T-helper 1 cell (primary cell): Measurements from ENCODE around the gene IL16.

ENCODE experiments used
- DNase-seq, 5 donors: peaks; one replicate each; pipeline ENCODE4 v3.0.0-alpha.2; 2012 to 2020

Gene IL16

DNA sequence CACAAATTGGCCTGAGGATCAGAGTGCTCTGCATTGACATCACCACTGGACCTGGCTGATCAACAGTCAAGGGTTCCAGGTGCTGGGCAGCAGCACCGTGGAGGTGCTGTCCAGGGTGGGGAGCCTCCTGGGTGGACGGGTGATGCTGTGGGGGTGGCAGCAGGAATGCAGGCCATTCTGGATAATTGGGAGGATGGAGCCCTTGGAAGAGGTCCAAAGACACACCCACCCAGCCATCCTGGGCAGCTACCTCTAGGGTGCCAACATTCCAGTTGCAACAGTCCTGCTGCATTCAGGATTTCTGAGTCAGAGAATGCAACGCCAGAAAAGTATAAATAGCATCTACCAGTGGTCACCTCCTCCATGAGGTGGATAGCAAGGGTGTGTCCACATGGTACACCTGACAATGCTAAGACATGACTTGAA, 100.5 kb downstream of the IL16 start:
- no peak for DNase-seq

DNA sequence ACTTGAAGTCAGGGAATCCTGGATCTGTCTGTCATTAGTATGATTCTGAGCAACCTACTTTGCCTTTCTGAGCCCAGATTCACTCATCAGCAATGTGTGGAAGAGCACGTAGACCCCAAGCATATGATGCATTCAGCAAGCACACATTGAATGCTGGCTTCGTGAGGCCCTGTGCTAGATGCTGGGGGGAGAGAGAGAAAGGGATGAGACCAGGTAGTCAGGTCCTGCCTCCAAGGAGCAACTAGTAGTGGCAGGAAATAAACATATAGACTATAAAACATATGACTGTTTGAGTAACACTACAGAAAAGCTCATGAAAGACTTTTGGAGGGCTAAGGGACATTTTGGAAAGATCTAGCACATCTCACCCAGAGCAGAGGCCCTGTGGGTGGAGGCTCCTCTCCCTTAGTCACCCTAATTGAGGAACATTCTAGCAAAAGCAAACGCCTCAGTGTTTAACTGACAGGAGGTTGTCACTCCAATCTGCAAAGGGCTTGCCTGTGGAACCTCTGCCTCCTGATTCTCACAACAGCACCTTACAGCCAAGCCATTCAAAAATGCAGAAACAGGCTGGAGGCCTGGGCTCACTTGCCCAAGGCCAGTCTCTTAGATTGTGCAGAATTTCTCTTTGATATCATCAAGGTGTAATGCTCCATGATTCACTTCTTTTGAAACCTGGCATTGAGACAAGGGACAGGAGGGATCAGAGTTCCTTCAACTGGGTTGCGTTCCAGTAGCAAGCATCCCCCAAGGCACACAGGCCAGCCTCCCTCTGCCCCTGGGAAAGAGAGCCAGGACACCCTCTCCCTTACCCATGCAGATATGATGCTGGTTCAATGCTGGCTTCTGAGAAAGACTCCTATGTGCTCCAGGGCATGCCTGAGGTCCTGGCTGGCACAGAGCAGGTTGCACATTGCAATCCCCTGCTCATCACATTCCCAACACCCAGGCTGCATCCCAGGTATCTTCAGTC, 101.2 kb downstream of the IL16 start:
- DNase-seq: peak in 1 of 5 donors; percentile 36

DNA sequence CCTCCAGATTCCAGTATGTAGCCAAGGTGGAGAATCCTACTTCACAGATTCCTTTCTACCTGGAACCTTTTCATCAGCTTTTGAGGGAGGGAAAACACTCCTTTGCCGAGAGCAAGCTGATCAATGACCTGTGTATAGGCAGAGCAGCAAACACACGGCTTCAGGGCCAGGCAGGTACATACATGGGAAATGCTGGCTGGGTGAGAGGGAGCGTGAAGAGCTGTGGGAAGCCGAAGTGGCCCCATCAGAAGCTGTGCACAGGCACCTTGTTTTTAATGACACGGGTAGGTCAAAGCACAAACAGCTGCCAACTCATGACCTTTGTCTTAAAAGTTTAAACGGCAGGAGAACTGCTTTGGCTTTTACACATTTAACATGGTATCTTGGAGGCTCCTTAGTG, 101.9 kb downstream of the IL16 start:
- DNase-seq: peak in 1 of 5 donors; percentile 20

DNA sequence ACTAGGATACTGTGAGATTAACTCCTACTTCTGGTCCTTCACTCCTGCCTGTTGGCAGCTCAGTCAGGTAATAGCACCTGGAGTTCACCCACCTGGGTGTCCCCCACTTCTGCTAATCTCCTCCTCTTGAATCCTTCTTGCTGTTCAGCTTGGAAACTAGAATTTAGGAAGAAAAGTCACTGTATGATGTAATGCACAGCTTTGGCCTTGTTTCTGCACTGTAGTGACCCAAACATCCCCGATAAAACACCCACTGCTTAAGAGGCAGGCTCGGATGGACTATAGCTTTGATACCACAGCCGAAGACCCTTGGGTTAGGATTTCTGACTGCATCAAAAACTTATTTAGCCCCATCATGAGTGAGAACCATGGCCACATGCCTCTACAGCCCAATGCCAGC, 102.5 kb downstream of the IL16 start:
- DNase-seq: no peak

DNA sequence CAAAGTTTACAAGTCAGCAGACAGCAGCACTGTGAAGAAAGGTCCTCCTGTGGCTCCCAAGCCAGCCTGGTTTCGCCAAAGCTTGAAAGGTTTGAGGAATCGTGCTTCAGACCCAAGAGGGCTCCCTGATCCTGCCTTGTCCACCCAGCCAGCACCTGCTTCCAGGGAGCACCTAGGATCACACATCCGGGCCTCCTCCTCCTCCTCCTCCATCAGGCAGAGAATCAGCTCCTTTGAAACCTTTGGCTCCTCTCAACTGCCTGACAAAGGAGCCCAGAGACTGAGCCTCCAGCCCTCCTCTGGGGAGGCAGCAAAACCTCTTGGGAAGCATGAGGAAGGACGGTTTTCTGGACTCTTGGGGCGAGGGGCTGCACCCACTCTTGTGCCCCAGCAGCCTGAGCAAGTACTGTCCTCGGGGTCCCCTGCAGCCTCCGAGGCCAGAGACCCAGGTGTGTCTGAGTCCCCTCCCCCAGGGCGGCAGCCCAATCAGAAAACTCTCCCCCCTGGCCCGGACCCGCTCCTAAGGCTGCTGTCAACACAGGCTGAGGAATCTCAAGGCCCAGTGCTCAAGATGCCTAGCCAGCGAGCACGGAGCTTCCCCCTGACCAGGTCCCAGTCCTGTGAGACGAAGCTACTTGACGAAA, 103.1 kb downstream of the IL16 start:
- DNase-seq: no peak

DNA sequence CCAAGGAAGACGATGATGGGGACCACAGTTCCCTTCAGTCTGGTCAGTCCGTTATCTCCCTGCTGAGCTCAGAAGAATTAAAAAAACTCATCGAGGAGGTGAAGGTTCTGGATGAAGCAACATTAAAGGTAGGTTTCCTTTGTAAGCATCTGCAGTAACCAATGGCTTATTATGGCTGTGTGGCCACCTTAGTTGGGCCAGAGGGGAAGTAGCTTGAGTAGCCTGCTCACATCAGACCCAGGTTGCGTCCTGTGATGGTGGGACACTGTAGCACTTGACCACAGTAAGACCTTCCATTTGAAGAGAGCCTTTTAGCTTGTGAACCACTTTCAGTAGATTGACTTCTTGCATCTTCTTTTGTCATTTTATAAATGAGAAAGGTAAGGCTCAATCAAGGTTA, 104.7 kb downstream of the IL16 start:
- no peak for DNase-seq

DNA sequence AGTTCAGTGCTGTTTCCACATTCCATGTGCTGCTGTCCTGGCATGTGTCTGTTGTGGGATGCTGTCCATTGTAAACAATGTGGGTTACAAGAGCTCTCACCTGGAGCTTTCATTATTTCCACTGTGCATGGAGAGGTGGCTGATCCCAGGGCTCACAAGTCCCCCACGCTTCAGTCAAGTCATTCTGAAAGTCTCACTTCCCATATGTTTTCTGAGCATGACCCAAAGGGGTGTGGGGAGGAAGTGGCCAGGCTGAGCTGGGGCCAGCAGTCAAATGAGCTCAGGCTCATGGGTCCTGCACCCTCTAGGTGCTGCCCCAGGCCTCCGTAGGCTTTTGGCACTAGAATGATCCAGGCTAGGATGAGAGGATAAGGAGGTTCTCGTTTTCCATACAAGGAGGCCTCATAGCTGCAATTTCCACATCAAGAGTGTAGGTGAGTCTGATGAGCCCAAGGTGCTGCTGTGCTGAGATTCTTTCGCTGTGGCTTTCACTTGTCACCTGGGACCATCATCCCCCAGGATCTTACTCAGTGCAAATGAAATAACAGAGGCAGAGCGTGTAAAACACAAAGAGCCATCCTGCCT, 105.2 kb downstream of the IL16 start:
- peak in 1 of 5 donors; percentile 76 for DNase-seq

DNA sequence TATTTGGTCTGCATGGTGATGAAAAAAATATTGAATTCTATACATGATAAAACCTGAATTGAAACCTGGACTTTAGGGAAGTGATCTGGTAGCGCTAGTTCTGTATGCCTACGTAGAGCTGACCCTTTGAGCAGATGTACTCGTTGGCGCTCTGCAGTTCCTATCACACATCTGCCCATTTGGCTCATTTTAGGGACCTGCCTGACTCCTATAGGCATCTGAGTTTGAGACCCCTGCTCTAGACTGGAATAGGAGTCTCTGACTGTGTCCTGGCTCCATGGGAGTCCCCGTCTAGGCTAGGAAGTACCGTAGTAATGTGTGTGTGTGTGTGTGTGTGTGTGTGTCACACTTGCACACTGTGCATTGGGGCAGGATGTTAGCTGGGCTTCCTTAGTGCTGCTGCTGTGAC, 106.0 kb downstream of the IL16 start:
- peak in 1 of 5 donors; percentile 51 for DNase-seq

DNA sequence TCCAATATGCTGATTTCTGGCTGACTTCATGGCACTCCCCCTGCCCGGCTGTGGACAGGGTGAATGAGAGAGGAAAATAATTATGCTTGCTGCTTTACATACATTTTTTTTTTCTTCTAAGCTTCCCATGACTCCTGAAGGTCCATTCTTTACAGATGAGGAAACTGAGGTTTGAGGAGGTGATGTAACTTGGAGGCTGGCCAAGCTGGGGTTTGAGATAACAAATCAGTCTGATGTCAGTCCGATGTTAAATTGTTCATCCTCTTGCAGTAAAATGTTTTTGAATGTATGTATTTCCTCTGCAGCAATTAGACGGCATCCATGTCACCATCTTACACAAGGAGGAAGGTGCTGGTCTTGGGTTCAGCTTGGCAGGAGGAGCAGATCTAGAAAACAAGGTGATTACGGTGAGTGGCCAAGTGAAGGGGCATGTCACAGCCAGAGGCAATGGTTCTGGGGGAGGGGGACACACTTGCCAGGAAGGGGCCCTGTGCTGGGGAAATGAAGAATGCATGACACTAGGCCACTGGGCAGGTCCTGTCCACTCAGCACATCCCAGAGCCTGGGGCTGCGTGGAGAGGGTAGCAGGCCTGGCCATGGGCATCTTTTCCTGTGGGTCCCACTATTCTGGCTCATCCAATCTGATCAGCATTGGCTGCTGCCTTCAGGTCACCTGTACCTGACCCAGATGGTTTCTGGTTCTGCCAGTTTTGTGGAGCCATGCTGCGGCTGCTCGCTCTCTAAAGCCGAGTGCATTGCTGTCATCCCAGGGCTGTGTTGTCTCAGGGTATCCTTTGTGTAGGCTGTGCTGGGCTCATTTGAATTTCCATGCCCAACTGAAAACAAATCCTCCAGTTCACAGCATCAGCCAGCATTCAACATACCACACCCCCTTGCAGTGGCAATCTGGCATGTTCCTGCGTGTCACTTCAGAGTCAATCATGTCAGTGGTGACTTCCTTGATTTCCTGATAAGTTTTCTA, 106.9 kb downstream of the IL16 start:
- peak in 3 of 5 donors; percentile 12 to 33 (median 15) for DNase-seq

DNA sequence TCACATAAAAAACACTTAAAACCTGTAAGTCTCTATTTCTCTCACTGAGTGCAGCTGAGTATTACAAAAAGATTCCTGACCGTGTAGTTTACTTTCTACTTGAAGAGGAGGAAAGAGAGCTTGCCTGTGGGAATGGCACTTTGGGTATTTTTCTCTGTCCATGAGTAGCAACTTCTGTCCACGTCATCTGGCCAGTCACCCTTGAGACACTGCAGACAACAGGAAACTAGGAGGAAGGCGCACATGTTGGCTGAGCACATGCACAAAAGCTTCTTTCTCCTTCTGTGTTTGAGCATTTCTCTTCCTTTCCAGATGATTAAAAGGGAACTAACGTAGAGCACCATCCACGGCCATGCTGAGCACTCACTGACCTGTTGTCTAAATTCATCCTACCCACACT, 107.5 kb downstream of the IL16 start:
- peak in 1 of 5 donors; percentile 31 for DNase-seq

DNA sequence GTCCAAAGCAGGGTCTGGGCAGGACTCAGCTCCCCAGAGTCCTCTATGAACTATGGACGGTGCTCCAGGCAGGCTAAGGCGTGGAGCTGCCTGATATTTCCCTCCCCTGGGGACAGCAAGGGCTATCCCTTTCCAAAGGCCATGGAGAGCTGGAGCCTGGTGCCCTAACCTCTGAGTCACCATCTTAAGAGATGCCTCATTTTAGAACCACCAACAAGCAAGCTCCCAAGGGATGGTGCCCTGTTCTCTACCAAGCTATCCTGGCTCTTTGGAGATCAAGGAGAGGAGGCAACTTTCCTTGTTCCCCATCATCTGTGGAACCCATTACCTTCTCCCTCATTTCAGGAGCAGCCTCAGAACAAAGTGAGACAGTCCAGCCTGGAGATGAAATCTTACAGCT, 111.6 kb downstream of the IL16 start:
- no peak for DNase-seq

DNA sequence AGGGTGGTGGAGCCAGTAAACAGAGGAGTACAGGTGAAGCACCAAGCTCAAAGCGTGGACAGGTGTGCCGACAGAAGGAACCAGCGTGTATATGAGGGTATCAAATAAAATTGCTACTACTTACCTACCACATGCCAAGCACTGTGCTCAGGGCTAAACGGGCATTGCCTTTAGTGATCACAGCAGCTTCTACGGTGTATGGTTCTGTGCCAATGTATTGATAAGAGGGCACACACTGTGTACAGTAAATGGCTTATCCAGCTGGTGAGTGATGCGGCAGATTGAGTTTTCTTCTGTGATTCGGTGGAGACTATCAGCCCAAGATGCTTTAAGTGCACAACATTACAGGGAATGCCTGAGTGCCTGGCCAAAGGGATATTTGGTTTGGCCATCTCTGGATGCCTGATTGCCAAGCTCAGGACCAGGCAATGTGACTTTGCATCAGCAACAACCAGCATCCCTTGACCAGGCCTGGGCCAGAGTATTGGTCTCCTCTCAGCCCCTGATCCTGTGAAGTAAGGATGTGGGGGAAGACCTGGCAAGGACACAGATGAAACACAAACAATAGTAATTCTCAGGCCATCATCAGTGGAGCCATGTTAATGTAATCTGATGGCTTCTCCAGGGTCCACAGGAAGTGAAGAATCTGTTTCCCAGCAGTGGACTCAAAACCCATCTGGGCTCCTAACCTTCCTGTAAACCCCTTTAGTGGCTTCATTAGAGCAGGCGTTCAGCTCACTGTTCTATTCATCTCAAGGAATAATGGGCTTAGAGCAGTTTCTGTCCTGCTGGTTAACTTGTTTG, 113.2 kb downstream of the IL16 start:
- no peak for DNase-seq

DNA sequence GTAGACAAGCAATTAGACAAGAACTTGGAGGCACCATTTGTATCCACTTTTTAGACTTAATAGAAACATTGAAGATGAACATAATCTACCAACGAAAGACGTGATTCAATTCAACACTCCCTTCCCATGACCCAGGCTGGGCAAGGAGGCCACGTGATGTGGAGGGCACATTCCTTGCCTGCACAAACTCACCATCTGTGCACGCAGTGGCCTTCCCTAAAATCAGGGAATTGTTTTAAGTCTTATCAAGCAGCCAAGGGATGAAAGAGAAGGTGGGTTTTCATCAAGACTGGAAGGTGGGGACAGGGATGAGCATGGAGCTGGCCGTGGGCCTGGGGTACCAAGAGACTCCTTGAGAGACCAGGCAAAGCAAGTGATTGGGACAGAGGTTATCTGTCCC, 113.8 kb downstream of the IL16 start:
- no peak for DNase-seq

DNA sequence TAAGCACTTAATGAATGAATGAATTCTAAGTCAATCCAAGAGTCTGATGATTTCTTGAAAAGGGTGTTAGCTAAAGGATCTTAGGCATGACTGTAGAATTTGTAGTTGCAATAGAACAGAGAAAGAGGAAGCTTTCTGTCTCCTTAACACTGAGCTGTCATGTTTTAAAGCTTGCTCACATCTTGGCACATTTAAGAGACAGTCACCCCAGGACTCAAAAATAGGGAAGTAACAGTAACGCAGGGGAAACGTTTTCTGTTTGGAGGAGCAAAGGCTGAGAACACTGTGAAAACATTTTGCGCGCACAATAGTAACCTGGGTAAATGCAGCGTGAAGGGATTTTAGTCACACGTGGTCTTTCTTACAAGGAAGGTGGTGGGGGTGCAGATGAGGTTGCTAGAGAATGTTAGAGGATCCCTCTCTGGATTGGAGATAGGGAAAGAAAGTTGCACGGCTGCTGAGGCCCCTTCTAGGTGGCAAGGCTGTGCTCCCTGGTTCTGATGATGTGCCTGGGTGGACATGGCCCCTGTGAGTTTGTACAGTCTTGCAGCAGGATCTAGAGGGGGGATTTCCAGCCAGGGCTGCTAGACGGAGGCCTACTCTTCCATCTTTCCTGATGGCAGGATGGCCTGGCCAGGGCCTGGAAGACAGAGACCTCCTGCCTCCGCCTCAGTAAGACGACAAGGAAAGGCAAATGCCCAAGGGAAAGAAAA, 115.2 kb downstream of the IL16 start:
- no peak for DNase-seq

DNA sequence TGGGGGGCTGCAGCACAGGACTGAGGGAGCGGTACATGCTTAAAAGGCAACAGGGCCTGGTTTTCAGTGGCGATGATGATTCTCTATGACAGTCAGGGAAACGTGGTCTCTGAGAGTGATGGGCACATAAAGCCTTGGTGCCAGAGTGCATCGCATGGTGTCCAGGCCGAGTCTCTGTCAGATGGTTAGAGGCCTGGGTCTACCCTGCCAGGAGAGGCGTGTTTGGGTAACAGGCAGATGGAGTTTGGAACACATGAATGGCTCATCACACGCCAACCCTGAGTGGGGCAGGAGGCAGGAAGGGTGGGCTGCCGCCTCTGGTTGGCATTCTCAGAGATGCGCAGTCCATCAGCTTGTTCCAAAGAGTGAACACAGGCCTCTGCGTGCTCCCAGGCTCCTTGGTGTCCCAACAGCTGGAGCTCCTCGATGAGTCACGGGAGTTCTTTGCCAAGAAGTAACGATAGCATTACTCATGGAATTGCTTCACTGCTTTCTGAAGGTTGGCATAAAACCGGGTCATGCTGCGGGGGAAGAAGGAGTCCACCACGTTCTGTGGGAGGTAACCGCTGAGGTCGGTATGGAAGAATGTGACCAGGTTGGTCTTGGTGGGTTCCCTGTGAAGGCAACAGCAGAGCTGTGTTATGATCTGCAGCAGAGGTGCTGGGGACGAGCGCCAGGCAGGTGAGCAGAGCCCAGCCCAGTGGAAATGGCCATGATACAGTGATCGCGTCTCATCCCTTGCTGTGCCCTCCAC, 116.3 kb downstream of the IL16 start:
- DNase-seq: no peak

DNA sequence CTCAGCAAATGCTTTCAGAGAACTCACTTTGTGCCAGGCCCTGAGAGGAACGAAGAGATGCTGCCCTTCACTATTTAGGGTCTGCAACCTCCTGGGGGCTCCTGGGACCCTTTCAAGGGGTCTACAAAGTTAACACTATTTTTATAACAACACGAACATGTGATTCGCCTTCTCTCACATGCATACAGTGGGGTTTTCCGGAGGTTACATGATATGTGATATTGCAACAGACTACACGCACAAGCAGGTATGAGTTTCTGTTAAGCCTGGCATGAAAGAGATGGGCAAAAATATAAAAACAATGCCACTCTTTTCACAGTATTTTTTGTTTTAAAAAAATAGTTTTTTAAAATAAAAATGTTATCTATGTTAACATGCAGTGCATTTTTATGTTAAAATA, 117.0 kb downstream of the IL16 start:
- DNase-seq: no peak

DNA sequence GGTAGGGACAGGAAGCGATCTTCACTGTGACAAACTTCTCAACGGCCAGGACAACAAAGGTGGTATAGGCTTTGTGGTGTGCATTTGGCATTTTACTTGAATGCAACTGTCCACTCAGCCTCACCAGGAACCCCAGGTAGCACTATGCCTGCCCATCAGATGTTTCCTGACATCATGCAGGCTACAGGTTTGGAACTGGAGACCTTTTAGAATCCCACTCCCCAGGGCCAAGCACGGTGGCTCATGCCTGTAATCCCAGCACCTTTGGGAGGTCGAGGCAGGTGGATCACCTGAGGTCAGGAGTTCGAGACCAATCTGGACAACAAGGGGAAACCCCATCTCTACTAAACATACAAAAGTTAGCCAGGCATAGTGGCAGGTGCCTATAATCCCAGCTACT, 117.7 kb downstream of the IL16 start:
- no peak for DNase-seq

DNA sequence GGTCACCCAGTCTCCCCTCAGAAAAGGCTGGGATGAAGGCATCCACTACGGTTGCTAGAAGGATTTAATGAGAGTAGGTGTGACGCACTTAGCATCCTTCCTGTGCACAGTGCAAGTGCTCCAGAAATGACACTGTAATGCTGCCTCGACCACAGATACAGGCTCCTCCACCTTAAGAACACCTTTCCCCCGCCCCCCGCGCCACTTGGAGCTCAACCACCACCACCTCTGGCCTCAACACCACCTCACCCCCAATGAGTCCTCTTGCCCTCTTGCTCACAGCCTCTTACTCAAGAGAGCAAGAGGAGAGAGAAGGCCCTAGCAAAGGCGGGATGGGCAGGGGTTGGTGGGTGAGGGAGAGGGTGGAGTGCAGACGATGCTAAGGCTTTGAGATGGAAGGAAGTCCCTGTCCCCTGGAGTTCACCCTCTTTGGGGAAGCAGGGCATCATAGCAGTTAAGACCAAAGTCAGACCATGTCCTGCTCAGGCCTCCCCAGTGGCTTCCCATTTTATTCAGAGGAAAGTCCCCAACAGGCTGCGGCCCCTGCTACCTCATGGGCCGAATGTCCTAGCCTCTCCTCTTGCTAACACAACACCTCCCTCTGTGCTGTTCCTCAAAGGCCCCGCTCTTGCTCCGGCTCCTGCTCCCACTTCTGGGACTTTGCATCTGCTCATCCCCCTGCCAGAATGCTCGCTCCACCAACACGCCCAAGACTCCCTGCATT, 118.9 kb downstream of the IL16 start:
- DNase-seq: peak in 1 of 5 donors; percentile 18

DNA sequence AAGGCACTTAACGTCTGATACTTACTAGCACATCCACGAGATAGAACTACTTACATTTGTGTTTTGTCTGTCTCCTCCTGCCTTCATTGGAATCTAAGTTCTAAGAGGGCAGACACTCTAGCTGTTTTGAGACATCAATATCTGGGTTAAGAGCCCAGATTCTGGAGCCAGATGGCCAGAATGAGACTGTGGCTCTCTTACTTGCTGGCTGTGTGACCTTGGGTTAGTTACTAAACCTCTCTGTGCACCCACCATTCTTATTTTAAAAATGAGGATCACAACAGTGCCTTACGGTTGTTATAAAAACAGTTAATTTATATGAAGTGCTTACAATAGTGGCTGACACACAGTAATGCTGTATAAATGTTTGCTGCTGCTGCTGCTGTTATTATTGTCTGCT, 119.6 kb downstream of the IL16 start:
- DNase-seq: no peak
